ENCODE measurements around the gene CFB.
"Not testable (repeated sequence)": the region's sequence is repeated elsewhere in the genome, so short reads cannot be mapped to it uniquely, and the experiment has no call there.

Gene CFB

DNA sequence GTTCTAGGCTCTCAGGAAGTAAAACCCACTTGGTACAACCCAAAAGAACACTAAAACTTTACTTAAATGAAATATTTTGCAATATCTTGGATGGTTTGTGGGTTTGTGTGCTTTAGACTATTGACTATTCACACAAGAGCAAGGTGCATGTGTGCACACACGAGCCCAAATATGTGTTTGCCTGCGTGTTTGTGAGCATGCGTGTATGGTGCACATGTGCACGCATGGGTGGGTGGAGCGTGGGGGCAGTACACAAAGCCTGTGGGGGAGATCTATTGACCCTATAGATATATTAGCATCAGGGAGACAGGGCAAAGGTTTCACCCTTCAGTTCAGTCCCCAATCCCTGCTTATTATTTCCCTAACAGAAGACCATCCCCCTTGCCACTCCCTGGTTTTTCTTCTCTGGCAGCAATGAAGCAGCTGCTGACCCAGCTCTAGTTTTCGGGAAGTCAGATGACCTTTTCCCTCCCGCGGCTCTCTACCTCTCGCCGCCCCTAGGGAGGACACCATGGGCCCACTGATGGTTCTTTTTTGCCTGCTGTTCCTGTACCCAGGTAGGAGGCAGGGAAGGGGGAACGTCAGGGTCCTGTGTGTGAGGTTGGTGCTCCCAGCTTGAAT lies 18.5 kb upstream of the CFB start, which contains the start of gene C2:
TSS of gene C2 (plus strand) at position 476 of the 621 bp plus-strand sequence. CDS start at position 512, 36 bp downstream.
- no peak for TF ChIP-seq CTCF (IDR thresholded peaks at IDR 0.05; ENCODE audit: control extremely low read depth, extremely low read depth, low read depth, missing control alignments)
- DNase-seq (ENCODE audit: extremely low spot score), result no peak
- ChIA-PET CTCF (no interaction called here), POLR2A (no interaction called here)

DNA sequence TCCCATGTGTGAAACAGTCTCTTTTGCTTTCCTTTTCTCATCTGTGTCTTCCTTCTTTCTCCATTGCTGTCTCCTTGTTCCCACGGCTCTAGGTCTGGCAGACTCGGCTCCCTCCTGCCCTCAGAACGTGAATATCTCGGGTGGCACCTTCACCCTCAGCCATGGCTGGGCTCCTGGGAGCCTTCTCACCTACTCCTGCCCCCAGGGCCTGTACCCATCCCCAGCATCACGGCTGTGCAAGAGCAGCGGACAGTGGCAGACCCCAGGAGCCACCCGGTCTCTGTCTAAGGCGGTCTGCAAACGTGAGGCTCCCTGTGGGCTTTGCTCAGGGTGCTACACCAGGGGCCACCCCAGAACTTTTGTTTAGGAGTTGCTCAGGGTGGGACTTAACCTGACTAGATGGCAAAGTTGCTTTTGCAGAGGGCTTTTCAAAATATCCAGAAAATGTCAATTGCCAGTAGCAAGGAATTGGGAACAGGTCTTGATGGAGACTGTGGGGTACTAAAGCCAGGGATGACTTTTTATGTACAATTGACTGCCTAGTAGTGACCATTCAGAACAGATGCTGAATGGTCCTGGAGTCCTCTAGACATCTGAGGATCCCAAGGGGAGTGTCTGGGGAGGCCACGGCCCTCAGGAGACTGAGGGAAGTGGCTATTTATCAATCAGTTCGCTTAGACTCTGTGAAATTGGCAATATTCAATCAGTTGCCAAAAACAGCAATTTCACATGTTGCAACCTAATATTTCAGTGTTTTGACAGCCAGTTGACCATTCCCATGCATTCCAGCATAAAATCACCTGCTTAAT lies 17.8 kb upstream of the CFB start:
- no peak for TF ChIP-seq CTCF (IDR thresholded peaks at IDR 0.05; ENCODE audit: control extremely low read depth, extremely low read depth, low read depth, missing control alignments)
- DNase-seq (ENCODE audit: extremely low spot score), result no peak
- ChIA-PET POLR2A (no interaction called here), CTCF (no interaction called here)

- POLR2A ChIA-PET, result no interaction called here
- CTCF ChIA-PET, result interaction anchor here (1.6 to 1.8 kb wide), 2 partner anchors 8 to 41 kb away, joined by 3 to 4 read pairs; no protein-coding TSS in a partner anchor
- TF ChIP-seq CTCF (IDR thresholded peaks at IDR 0.05; ENCODE audit: control extremely low read depth, extremely low read depth, low read depth, missing control alignments), result no peak
- DNase-seq (ENCODE audit: extremely low spot score), result no peak
Observed at GRCh38 chr6:31928672-31928939, 17.3 kb upstream of the CFB start.

DNA sequence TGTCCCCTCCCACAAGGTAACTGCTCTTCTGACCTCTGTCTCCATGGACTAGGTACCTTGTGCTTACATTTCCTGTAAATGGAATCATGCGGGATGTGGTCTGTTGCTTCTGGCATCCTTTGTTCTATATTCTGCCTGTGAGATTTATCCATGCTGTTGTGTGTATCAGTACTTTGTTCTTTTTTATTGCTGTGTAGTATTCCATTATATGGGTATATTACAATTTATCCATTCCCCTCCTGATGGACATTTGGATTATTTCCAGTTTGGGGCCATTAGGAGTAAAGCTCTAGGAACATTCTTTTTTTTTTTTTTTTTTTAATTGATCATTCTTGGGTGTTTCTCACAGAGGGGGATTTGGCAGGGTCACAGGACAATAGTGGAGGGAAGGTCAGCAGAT lies 14.9 kb upstream of the CFB start:
- POLR2A ChIA-PET, result interaction anchor here (0.6 kb wide), 1 partner anchor 284 kb away, joined by 12 read pairs; no protein-coding TSS in a partner anchor
- no peak for DNase-seq (ENCODE audit: extremely low spot score)
- CTCF ChIA-PET, result interaction anchor here (0.8 to 1.9 kb wide), 2 partner anchors 22 to 40 kb away, joined by 3 to 6 read pairs; no protein-coding TSS in a partner anchor
- TF ChIP-seq CTCF (IDR thresholded peaks at IDR 0.05; ENCODE audit: control extremely low read depth, extremely low read depth, low read depth, missing control alignments), result no peak

GRCh38 chr6:31932137-31932536 lies 13.8 kb upstream of the CFB start:
- DNase-seq (ENCODE audit: extremely low spot score); POLR2A ChIA-PET; CTCF ChIA-PET: not testable (repeated sequence)

- ChIA-PET CTCF (no interaction called here), POLR2A (no interaction called here)
- no peak for TF ChIP-seq CTCF (IDR thresholded peaks at IDR 0.05; ENCODE audit: control extremely low read depth, extremely low read depth, low read depth, missing control alignments)
- DNase-seq (ENCODE audit: extremely low spot score), result no peak
Observed at GRCh38 chr6:31933537-31933936, 12.4 kb upstream of the CFB start.

DNA sequence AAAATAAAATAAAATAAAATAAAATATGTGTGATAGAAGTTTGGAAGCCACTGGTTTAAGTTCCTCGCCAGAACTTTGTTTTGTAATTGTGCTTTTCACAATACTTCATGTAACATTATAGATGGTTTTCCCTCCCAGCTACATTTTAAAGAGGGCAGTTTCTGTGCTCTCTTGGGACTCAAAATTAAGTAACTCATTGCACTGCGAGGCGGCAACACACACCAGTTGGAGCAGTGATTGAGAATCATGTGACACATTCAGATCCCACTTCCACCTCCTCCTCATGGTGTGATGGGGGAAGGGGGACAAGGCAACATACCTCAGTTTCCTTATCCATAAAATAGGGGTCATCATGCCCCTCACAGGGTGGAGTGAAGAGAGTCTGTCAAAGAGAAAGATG lies 10.9 kb upstream of the CFB start:
- ChIA-PET CTCF (no interaction called here), POLR2A (no interaction called here)
- TF ChIP-seq CTCF (IDR thresholded peaks at IDR 0.05; ENCODE audit: control extremely low read depth, extremely low read depth, low read depth, missing control alignments), result no peak
- DNase-seq (ENCODE audit: extremely low spot score), result no peak

Measured in GM10248 (cell line).